Activated T-cell treated with anti-CD3 and anti-CD28 coated beads, Interleukin-2, amount 50 U/mL, for 24 hours (primary cell): ENCODE results near the gene FAM222B.
A peak's percentile ranks its signal among the peaks of the same experiment; 100 is the strongest.
"Not testable (repeated sequence)": the region's sequence is repeated elsewhere in the genome, so short reads cannot be mapped to it uniquely, and the experiment has no call there.

Source experiments
- DNase-seq: peaks from one replicate; pipeline ENCODE4 v3.0.0-alpha.2; 2020
- H3K27ac Mint-ChIP-seq: 2 replicates; pipeline ENCODE4 v1.8.0; 2020; ENCODE audit warnings: mild to moderate bottlenecking, mixed read lengths
- H3K27me3 Mint-ChIP-seq: 2 replicates; pipeline ENCODE4 v1.8.0; 2020; ENCODE audit warnings: mixed read lengths
- H3K36me3 Mint-ChIP-seq: 2 replicates; pipeline ENCODE4 v1.8.0; 2020; ENCODE audit warnings: low read depth, mixed read lengths
- H3K4me1 Mint-ChIP-seq: 2 replicates; pipeline ENCODE4 v1.8.0; 2020; ENCODE audit warnings: low read depth, mixed read lengths
- H3K4me3 Mint-ChIP-seq: 2 replicates; pipeline ENCODE4 v1.8.0; 2020; ENCODE audit warnings: mild to moderate bottlenecking, moderate library complexity, mixed read lengths
- H3K9me3 Mint-ChIP-seq: 2 replicates; pipeline ENCODE4 v1.8.0; 2020; ENCODE audit warnings: mixed read lengths

Gene FAM222B

DNA sequence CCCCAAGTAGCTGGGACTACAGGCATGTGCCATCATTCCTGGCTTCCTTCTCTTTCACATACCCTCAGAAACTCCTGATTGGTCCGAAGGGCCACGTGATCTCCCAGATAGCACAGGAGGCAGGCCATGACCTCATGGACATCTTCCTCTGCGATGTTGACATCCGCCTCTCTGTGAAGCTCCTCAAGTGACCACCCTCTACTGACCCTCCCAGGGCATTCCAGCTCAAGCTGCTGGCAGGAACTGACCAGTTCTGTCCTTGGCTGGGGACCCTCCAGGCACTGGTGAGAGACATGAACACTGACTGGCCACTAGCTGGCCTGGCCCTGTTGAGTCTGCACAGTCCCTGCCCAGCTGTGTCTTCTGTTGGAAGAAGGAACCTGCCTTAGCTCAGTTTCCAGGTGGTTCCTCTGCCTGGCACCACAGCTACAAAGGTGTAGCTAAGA is 17.8 kb upstream of the FAM222B start:
- H3K4me1 Mint-ChIP-seq: peaks cover 25% of the 10 kb centered on the region
- no peaks in the 10 kb centered on the region for H3K9me3 Mint-ChIP-seq
- H3K27me3 Mint-ChIP-seq: no peaks in the 10 kb centered on the region
- no peak overlapping the region for H3K4me3 Mint-ChIP-seq
- no peak for DNase-seq
- peaks cover 65% of the 10 kb centered on the region for H3K36me3 Mint-ChIP-seq
- peak overlapping the region; percentile 24 for H3K27ac Mint-ChIP-seq

DNA sequence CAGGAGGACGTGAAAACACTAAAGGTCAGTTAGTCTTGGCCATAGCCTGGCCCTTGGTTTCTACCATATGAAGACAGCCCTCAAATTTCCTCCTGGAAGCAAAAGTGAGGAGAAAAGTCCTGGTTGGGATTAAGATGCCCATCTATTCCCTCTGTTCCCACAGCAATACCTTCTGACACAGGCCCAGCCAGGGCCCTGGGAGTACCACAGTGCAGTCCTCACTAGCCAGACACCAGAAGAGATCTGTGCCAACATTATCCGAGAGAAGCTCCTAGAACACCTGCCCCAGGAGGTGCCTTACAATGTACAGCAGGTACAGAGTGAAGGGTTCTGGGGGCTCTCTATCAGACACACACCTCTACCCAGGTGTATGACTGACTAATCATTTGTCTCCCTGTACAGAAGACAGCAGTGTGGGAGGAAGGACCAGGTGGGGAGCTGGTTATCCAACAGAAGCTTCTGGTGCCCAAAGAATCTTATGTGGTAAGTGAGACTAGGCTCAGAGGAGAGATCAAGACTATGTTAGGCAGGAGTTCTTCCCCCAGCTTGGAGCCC is 16.3 kb upstream of the FAM222B start:
- Mint-ChIP-seq H3K4me1 (peaks cover 35% of the 10 kb centered on the region), H3K27me3 (no peaks in the 10 kb centered on the region), H3K9me3 (no peaks in the 10 kb centered on the region), H3K27ac (peak overlapping the region; percentile 90), H3K36me3 (peaks cover 73% of the 10 kb centered on the region), H3K4me3 (no peak overlapping the region)
- no peak for DNase-seq

DNA sequence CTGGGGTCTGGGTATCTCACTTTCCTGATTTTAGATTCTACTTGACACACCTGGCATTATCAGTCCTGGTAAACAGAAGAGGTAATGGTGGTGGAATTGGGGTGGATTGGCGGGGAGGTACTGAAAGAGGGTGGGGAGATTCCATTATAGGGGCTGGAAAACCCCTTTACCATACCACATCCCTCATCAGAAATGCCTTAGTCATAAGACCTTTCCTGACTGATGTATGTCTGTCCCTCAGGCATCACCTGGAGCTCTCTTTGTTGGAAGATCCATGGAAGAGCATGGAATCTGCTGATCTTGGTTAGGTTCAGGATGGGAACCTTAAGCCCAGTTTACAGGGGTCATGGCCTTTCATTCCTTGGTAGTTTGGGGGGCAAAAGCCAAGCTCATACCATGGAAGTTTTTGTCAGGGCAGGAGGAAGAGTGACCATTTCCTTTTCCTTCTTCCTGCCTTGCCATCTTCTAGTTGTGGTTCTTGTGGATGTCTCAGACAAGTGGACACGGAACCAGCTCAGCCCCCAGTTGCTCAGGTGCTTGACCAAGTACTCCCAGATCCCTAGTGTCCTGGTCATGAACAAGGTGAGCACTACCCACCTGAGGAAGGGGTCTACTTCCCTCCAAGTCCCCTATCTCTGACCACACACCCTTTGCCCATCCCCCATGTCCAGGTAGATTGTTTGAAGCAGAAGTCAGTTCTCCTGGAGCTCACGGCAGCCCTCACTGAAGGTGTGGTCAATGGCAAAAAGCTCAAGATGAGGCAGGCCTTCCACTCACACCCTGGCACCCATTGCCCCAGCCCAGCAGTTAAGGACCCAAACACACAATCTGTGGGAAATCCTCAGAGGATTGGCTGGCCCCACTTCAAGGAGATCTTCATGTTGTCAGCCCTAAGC is 15.6 kb upstream of the FAM222B start:
- peaks cover 38% of the 10 kb centered on the region for H3K4me1 Mint-ChIP-seq
- H3K9me3 Mint-ChIP-seq: no peaks in the 10 kb centered on the region
- H3K36me3 Mint-ChIP-seq: peaks cover 73% of the 10 kb centered on the region
- H3K27ac Mint-ChIP-seq: peak overlapping the region; percentile 90
- DNase-seq: no peak
- no peak overlapping the region for H3K4me3 Mint-ChIP-seq
- no peaks in the 10 kb centered on the region for H3K27me3 Mint-ChIP-seq

DNA sequence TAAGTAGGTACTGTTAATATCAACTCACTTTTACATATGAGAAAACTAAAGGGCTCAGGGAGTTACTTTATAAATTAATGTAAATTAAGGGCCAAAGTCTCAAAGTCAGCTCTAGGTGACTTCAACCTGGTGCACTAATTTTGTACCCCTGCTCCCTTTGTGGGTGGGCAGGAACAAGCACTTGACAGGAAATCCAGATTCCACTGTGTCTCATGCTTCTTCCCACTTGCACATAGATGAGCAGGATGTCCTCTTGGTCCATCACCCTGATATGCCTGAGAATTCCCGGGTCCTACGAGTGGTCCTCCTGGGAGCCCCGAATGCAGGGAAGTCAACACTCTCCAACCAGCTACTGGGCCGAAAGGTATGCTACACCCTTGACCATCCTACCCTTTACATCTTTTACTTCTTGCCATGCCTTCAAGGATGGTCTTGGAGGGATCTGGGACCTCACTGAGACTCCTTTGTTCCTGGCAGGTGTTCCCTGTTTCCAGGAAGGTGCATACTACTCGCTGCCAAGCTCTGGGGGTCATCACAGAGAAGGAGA is 13.5 kb upstream of the FAM222B start:
- DNase-seq: no peak
- Mint-ChIP-seq H3K36me3 (peaks cover 60% of the 10 kb centered on the region), H3K9me3 (no peaks in the 10 kb centered on the region), H3K27ac (peak overlapping the region; percentile 96), H3K4me1 (peaks cover 38% of the 10 kb centered on the region), H3K4me3 (peak overlapping the region; percentile 95), H3K27me3 (no peaks in the 10 kb centered on the region)

DNA sequence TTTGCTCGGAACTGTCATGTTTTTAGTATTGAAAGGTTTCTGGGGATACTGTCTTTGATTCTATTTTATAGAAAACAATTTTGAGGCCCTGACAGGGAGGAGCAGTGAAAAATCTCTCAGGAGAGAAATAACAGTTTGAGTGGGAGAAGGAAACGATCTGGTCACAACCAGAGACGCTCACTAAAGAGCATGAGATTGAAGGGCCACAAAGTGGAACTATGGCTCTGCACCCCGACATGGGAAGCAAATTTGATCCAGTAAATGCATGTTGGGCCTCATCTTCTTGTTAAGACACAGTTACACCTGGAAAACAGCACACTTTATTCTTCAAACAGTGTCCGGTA is 12.7 kb upstream of the FAM222B start:
- H3K27me3 Mint-ChIP-seq: no peaks in the 10 kb centered on the region
- H3K4me3 Mint-ChIP-seq: peak overlapping the region; percentile 95
- peaks cover 53% of the 10 kb centered on the region for H3K36me3 Mint-ChIP-seq
- H3K9me3 Mint-ChIP-seq: no peaks in the 10 kb centered on the region
- H3K27ac Mint-ChIP-seq: peak overlapping the region; percentile 96
- H3K4me1 Mint-ChIP-seq: peaks cover 38% of the 10 kb centered on the region
- DNase-seq: no peak

DNA sequence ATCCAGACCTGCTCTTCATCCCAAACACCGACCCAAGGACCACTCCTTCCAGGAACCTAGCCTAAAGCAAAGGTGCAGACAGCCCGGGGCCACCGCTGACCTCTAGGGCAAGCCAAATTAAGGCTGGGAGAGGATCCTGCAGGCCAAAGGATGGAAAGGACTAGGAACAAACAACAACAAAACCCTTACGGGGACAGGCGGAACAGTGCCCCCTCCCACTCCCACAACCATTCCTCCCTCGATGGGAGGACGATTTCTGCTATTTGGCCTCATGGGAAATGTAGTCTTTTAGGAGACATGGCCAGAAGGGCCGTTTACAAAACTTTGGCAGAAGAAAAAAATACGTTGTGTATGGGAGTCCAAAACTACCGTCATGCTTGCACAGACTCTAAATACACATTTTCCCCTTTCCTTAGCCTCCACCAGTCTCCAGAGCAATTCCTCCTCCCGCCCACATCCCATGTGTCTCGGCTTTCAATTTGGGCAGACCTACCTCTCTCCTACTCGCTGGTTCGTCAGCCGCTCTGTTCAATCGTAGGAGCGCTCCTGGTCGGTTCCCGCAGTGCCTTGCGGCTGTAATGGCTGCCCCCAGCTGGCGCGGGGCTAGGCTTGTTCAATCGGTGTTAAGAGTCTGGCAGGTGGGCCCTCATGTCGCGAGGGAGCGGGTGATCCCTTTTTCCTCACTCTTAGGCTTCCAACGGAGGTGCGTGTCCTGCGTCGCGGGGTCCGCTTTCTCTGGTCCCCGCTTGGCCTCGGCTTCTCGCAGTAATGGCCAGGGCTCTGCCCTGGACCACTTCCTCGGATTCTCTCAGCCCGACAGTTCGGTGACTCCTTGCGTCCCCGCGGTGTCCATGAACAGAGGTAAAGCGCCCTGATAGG is 12.1 kb upstream of the FAM222B start, which contains the start of gene ERAL1:
TSS of gene ERAL1 (plus strand) at position 560 of the 879 bp plus-strand sequence. CDS start at position 579, 19 bp downstream.
- peaks cover 38% of the 10 kb centered on the region for H3K4me1 Mint-ChIP-seq
- peak; percentile 87 for DNase-seq
- no peaks in the 10 kb centered on the region for H3K27me3 Mint-ChIP-seq
- peak within 1 kb of the TSS; percentile 95 for H3K4me3 Mint-ChIP-seq
- H3K27ac Mint-ChIP-seq: peak within 1 kb of the TSS; percentile 96
- H3K36me3 Mint-ChIP-seq: peaks cover 49% of the 10 kb centered on the region
- no peaks in the 10 kb centered on the region for H3K9me3 Mint-ChIP-seq

DNA sequence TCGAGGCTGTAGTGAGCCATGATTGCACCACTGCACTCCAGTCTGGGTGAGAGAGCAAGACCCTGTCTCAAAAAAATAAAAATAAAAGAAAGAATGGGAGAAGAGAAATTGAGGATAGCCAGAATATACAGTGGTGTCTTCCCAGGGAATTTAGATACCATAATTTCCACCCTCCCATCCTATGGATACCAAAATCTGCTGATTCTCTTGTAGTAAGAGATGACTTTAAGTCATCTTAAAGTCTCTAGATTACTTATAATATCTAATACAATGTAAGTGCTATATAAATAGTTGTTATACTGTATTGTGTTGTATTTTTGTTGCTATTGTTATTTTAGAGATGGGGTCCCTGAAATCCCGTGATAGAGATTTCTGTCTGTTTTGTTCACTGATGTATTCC is 10.7 kb upstream of the FAM222B start:
- H3K4me1 Mint-ChIP-seq: peaks cover 39% of the 10 kb centered on the region
- peak overlapping the region; percentile 95 for H3K4me3 Mint-ChIP-seq
- no peaks in the 10 kb centered on the region for H3K9me3 Mint-ChIP-seq
- H3K27ac Mint-ChIP-seq: peak overlapping the region; percentile 61
- no peak for DNase-seq
- no peaks in the 10 kb centered on the region for H3K27me3 Mint-ChIP-seq
- peaks cover 35% of the 10 kb centered on the region for H3K36me3 Mint-ChIP-seq

DNA sequence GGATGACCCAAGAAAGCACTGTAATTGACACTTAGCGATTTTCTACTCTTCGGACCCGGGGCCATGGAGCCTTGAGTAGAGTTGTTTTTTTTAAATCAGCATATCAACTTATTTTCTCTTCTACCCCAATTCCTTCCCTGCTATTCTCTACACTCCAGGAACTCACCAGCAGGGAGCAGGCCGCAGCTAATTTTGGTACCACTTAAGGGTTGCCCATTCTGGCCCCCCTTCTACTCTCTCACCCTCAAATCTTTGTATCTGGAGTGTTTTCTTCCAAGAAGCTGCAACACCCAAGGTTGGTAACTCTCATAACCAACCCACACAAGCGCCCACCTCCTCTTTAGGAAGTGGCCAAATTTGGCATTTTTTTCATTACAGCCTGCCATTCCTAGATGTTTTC is 6.7 kb upstream of the FAM222B start:
- H3K4me1 Mint-ChIP-seq: peaks cover 10% of the 10 kb centered on the region
- no peak overlapping the region for H3K27ac Mint-ChIP-seq
- no peaks in the 10 kb centered on the region for H3K27me3 Mint-ChIP-seq
- no peak for DNase-seq
- no peaks in the 10 kb centered on the region for H3K36me3 Mint-ChIP-seq
- no peak overlapping the region for H3K4me3 Mint-ChIP-seq
- H3K9me3 Mint-ChIP-seq: no peaks in the 10 kb centered on the region

DNA sequence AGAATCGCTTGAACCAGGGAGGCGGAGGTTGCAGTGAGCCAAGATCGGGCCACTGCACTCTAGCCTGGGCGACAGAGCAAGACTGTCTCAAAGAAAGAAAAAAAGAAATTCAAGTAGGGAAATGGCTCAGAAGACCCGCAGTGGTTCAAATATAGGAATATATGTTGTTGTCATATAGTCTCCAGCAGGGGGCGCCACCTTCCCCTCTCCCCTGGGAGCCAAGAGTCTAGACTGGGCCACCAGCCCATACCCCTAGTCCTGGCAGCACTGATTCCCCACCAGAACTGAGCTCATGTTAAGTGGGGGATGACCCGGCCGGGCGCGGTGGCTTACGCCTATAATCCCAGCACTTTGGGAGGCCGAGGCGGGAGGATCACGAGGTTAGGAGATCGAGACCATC is 6.1 kb upstream of the FAM222B start:
- DNase-seq: peak; percentile 73
- H3K36me3 Mint-ChIP-seq, H3K4me1 Mint-ChIP-seq, H3K27ac Mint-ChIP-seq, H3K27me3 Mint-ChIP-seq, H3K9me3 Mint-ChIP-seq, H3K4me3 Mint-ChIP-seq: not testable (repeated sequence)

DNA sequence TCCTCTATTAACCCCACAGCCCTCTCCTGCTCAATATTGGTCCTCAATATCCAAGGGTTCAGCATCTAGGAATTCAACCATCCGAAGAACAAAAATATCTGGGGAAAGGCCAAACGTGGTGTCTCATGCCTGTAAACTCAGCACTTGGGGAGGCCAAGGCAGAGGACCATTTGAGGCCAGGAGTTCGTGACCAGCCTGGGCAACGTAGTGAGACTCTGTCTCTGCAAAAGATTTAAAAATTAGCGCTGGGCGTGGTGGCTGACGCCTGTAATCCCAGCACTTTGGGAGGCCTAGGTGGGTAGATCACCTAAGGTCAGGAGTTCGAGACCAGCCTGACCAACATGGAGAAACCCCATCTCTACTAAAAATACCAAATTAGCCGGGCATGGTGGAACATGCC is 4.1 kb upstream of the FAM222B start:
- H3K27me3 Mint-ChIP-seq, H3K9me3 Mint-ChIP-seq, H3K27ac Mint-ChIP-seq: not testable (repeated sequence)

DNA sequence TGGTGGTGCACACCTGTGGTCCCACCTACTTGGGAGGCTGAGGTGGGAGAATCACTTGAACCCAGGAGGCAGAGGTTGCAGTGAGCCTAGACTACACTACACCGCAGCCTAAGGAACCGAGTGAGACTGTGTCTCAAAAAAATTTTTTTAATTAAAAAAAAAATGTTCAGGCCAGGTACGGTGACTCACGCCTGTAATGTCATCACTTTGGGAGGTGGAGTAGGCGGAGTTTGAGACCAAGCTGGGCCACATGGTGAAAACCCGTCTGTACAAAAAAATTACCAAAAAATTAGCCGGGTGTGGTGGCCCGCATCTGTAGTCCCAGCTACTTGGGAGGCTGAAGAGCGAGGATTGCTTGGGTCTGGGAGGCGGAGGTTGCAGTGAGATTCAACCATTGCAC is 3.6 kb upstream of the FAM222B start:
- Mint-ChIP-seq H3K27ac (no peak overlapping the region), H3K27me3 (no peaks in the 10 kb centered on the region), H3K4me1 (peaks cover 22% of the 10 kb centered on the region), H3K9me3 (no peaks in the 10 kb centered on the region), H3K36me3 (peaks cover 10% of the 10 kb centered on the region), H3K4me3 (no peak overlapping the region)
- no peak for DNase-seq

More for the DNA sequence above, 4.1 kb upstream of the FAM222B start:
- H3K4me1 Mint-ChIP-seq: peaks cover 19% of the 10 kb centered on the region
- DNase-seq, H3K4me3 Mint-ChIP-seq, H3K36me3 Mint-ChIP-seq: not testable (repeated sequence)

DNA sequence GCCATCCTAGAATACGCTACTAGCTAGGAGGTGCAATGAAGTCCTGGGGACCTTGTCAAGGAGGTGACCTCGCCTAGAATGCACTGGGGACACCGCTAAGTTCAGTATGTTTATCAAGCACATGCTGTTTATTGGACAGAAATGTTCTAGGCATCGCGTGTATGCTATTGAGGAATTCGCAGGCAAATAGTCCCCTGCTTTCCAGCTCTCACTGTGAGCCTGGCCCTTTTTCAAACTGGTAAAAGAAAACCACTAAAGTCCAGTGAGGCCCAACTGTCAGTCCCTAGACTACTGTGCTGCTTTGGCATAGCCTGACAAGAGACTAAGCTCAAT is 1.2 kb upstream of the FAM222B start:
- Mint-ChIP-seq H3K9me3 (no peaks in the 10 kb centered on the region), H3K27ac (peak overlapping the region; percentile 29), H3K36me3 (peaks cover 21% of the 10 kb centered on the region), H3K4me1 (peaks cover 30% of the 10 kb centered on the region), H3K27me3 (no peaks in the 10 kb centered on the region), H3K4me3 (peak overlapping the region; percentile 99)
- no peak for DNase-seq

DNA sequence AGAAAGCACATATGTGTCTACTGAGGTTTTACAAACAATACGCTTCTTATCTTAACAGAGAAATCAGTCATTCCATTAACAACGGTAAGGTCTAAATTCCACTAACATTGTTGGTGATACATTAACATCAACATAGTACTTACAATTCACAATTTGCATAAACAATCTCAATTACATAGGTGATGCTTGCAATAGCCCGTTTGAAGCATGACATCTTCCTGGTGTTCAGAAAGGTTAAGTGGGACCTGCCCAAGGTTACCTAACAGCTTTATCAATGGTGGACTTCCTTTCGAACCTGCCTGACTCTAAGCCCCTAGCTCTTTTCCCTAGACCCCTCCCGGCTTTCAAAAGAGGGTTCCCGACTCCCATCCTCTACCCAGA is 699 bp downstream of the FAM222B start:
- H3K27me3 Mint-ChIP-seq: no peaks in the 10 kb centered on the region
- peak overlapping the region; percentile 99 for H3K4me3 Mint-ChIP-seq
- peaks cover 30% of the 10 kb centered on the region for H3K4me1 Mint-ChIP-seq
- H3K36me3 Mint-ChIP-seq: peaks cover 23% of the 10 kb centered on the region
- no peak for DNase-seq
- no peaks in the 10 kb centered on the region for H3K9me3 Mint-ChIP-seq
- peak overlapping the region; percentile 98 for H3K27ac Mint-ChIP-seq

DNA sequence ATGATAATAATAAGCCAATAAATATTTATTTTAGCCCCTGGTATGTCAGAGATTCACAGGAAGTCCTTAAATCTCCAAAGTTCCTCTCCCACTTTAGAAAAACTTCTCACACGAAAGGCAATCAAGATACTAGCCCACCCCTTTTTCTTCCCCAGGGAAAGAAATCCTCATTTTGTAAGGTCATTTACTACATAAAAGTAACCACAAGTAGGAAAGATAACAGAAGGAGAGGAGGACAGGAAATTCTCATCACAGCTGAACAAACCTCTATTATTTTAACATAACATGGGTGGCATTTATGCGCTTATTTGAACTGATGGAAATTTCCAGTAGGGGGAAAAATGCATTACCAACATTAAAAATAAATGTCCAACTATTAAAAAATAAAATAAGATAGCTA is 3.4 kb downstream of the FAM222B start:
- H3K27ac Mint-ChIP-seq: peak overlapping the region; percentile 86
- no peak for DNase-seq
- no peak overlapping the region for H3K4me3 Mint-ChIP-seq
- H3K27me3 Mint-ChIP-seq: no peaks in the 10 kb centered on the region
- peaks cover 25% of the 10 kb centered on the region for H3K36me3 Mint-ChIP-seq
- H3K9me3 Mint-ChIP-seq: no peaks in the 10 kb centered on the region
- peaks cover 34% of the 10 kb centered on the region for H3K4me1 Mint-ChIP-seq
